CD8-positive, alpha-beta memory T cell (primary cell): ENCODE results near the gene AHI1. TPM values are rescaled to one million over a fixed set of nuclear protein-coding genes. Genes with fewer than 3 reads are reported as not detected.

Experiments
- CTCF ChIA-PET: fragments of 350-600 bp; sonication (Branson Sonifier 250); formaldehyde crosslinking; loops from one replicate; lab custom pipeline; 2021; ENCODE audit warnings: antibody characterized with exemption; lab: Charles Lee
- POLR2A ChIA-PET: fragments of 350-600 bp; sonication (Branson Sonifier 250); formaldehyde crosslinking; loops from one replicate; lab custom pipeline; 2021; ENCODE audit warnings: antibody characterized with exemption; lab: Charles Lee
- DNase-seq, 5 donors: peaks; one replicate each; pipeline versions ENCODE4 v3.0.0 to v3.0.0-alpha.2; 2020 to 2022; ENCODE audit warnings: mixed read lengths in 1 of 5
- H3K27ac ChIP-seq: one replicate; pipeline ENCODE4 v1.7.0; 2013; ENCODE audit warnings: low read depth, mild to moderate bottlenecking, low read length, moderate library complexity
- H3K27me3 ChIP-seq: 2 replicates; pipeline ENCODE4 v1.7.0; 2013; ENCODE audit warnings: low read length, mild to moderate bottlenecking; ENCODE audit not compliant: insufficient read depth, poor library complexity, severe bottlenecking
- H3K36me3 ChIP-seq: 2 replicates; pipeline ENCODE4 v1.7.0; 2013; ENCODE audit warnings: mild to moderate bottlenecking, low read length, moderate library complexity; ENCODE audit not compliant: insufficient read depth
- H3K4me1 ChIP-seq: 2 replicates; pipeline ENCODE4 v1.7.0; 2013; ENCODE audit warnings: mild to moderate bottlenecking, low read length, moderate library complexity; ENCODE audit not compliant: insufficient read depth
- H3K4me3 ChIP-seq: 2 replicates; pipeline ENCODE4 v1.7.0; 2013; ENCODE audit warnings: mild to moderate bottlenecking, low read length
- H3K9me3 ChIP-seq: 2 replicates; pipeline ENCODE4 v1.7.0; 2013; ENCODE audit warnings: mild to moderate bottlenecking, low read length
- H3K27ac Mint-ChIP-seq, 8 donors: one replicate each; pipeline ENCODE4 v1.8.0; 2020 to 2021; ENCODE audit warnings: mixed read lengths in 8 of 8, mild to moderate bottlenecking in 6 of 8, inconsistent platforms in 3 of 8, moderate library complexity in 3 of 8
- H3K27me3 Mint-ChIP-seq, 2 donors: one replicate each; pipeline ENCODE4 v1.8.0; 2020 to 2021; ENCODE audit warnings: mixed read lengths in 2 of 2, mild to moderate bottlenecking in 1 of 2, moderate library complexity in 1 of 2
- H3K36me3 Mint-ChIP-seq, 3 donors: one replicate each; pipeline ENCODE4 v1.8.0; 2020 to 2021; ENCODE audit warnings: mixed read lengths in 3 of 3, inconsistent platforms in 1 of 3, mild to moderate bottlenecking in 1 of 3
- H3K4me1 Mint-ChIP-seq, 3 donors: one replicate each; pipeline ENCODE4 v1.8.0; 2020 to 2021; ENCODE audit warnings: mixed read lengths in 3 of 3, inconsistent platforms in 1 of 3, mild to moderate bottlenecking in 1 of 3
- H3K4me3 Mint-ChIP-seq, 7 donors: one replicate each; pipeline ENCODE4 v1.8.0; 2020 to 2021; ENCODE audit warnings: mixed read lengths in 7 of 7, mild to moderate bottlenecking in 6 of 7, moderate library complexity in 4 of 7, inconsistent platforms in 2 of 7
- H3K9me3 Mint-ChIP-seq, 5 donors: one replicate each; pipeline ENCODE4 v1.8.0; 2020 to 2022; ENCODE audit warnings: mixed read lengths in 5 of 5, mild to moderate bottlenecking in 3 of 5, moderate library complexity in 2 of 5, inconsistent platforms in 1 of 5
- polyA plus RNA-seq: library from polyadenylated mRNA; unstranded; fragments of 300-500 nt; fragmentation: Illumina TruSeq; gene quantifications from one replicate; pipeline ENCODE4 v1.2.3, GENCODE V29; 2021
- total RNA-seq, 2 experiments: library from RNA; stranded (reverse); gene quantifications; one replicate each; pipeline ENCODE4 v1.2.3, GENCODE V29; 2021

The AHI1 gene
- total and polyA plus RNA-seq, 3 experiments from 2014 or later = 3.6 to 41.2 (median 41.1) TPM

DNA sequence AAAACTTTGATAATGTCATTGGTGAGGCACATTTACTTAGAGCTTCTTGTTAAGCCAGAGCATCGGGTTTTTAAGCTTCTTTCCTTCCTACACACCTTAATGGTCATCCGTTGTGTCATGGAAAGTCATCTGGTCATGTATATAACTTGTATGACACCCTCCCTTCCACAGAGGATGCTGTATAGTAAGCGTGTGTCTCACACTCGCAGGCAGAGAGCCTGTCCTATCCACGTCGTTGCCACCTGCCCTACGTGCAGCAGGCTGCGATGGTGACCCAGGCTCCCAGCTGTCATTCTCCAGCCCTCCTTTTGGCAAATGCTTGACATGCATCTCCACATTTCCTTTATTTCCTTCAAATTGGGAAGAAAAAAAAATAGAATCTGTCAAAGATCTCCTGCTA is 230.9 kb downstream of the AHI1 start:
- H3K36me3 Mint-ChIP-seq = no peaks in the 10 kb centered on the region
- ChIA-PET CTCF (no interaction called here), POLR2A (no interaction called here)

GRCh38 chr6:135265278-135265677 is 232.3 kb downstream of the AHI1 start:
- POLR2A ChIA-PET = no interaction called here
- Mint-ChIP-seq H3K27ac (no peak overlapping the region), H3K27me3 (no peaks in the 10 kb centered on the region), H3K36me3 (no peaks in the 10 kb centered on the region), H3K9me3 (no peaks in the 10 kb centered on the region), H3K4me1 (no peaks in the 10 kb centered on the region), H3K4me3 (no peak overlapping the region)
- CTCF ChIA-PET = no interaction called here
- H3K4me3 ChIP-seq = no peak overlapping the region
- no peaks in the 10 kb centered on the region for H3K27me3 ChIP-seq
- DNase-seq = no peak
- H3K4me1 ChIP-seq = no peaks in the 10 kb centered on the region
- H3K27ac ChIP-seq = no peak overlapping the region
- no peaks in the 10 kb centered on the region for H3K9me3 ChIP-seq
- H3K36me3 ChIP-seq = no peaks in the 10 kb centered on the region

More for the DNA sequence above, 230.9 kb downstream of the AHI1 start:
- Histone ChIP-seq H3K9me3 (no peaks in the 10 kb centered on the region), H3K27ac (no peak overlapping the region), H3K4me3 (no peak overlapping the region), H3K36me3 (no peaks in the 10 kb centered on the region), H3K4me1 (no peaks in the 10 kb centered on the region), H3K27me3 (no peaks in the 10 kb centered on the region)
- no peak overlapping the region for H3K27ac Mint-ChIP-seq
- H3K9me3 Mint-ChIP-seq = no peaks in the 10 kb centered on the region
- DNase-seq = no peak
- H3K4me1 Mint-ChIP-seq = no peaks in the 10 kb centered on the region
- no peak overlapping the region for H3K4me3 Mint-ChIP-seq
- H3K27me3 Mint-ChIP-seq = no peaks in the 10 kb centered on the region

DNA sequence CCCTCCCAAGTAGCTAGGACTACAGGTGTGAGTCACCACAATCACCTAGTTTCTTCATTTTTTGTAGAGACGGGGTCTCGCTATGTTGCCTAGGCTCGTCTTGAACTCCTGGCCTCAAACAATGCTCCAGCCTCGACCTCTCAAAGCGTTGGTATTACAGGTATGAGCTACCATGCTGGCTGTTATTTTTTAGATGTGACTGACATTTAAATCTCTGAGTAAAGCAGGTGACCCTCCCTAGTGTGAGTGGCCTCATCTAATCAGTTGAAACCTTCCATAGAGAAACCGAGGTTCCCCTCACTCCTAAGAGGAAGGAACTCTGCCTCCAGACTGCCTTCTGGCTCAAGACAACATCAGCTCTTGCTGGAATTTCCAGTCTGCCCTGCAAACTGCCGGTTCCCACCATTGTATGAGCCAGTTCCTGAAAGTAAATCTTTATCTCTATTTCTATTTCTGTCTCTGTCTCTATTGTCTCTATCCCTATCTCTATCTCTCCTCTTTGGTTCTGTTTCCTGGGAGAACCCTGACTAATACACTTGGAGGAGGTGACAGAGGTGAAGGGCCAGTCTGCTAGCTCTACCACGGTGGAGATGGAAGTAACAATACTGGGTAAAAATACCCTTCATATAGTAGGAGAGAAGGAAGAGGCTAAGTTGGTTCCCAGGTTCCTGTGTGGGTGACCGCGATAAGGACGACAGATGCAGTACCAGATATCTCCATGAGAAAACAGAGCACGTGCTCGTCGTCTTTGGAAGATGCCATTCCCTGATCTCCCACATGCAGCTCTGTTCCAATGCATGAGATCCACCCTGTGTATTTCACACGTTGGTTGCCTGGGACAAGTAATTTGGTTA is 235.4 kb downstream of the AHI1 start:
- ChIA-PET CTCF (no interaction called here), POLR2A (no interaction called here)
- H3K36me3 ChIP-seq = no peaks in the 10 kb centered on the region
- no peaks in the 10 kb centered on the region for H3K4me1 ChIP-seq
- no peak overlapping the region for H3K27ac ChIP-seq
- H3K27ac Mint-ChIP-seq = no peak overlapping the region
- no peaks in the 10 kb centered on the region for H3K27me3 ChIP-seq
- no peaks in the 10 kb centered on the region for H3K9me3 Mint-ChIP-seq
- H3K4me3 ChIP-seq = no peak overlapping the region
- H3K36me3 Mint-ChIP-seq = no peaks in the 10 kb centered on the region
- peaks cover 3 to 5% of the 10 kb centered on the region in 2 donors for H3K27me3 Mint-ChIP-seq
- H3K4me3 Mint-ChIP-seq = no peak overlapping the region
- H3K4me1 Mint-ChIP-seq = no peaks in the 10 kb centered on the region
- DNase-seq = no peak
- H3K9me3 ChIP-seq = no peaks in the 10 kb centered on the region

- Histone ChIP-seq H3K36me3 (no peaks in the 10 kb centered on the region), H3K4me3 (no peak overlapping the region), H3K9me3 (no peaks in the 10 kb centered on the region), H3K27ac (no peak overlapping the region), H3K4me1 (no peaks in the 10 kb centered on the region), H3K27me3 (no peaks in the 10 kb centered on the region)
- no peak for DNase-seq
- H3K4me1 Mint-ChIP-seq = no peaks in the 10 kb centered on the region
- no peaks in the 10 kb centered on the region for H3K9me3 Mint-ChIP-seq
- no peaks in the 10 kb centered on the region for H3K36me3 Mint-ChIP-seq
- ChIA-PET CTCF (interaction anchor here (1.3 kb wide), 1 partner anchor 9 kb away, joined by 3 read pairs; no protein-coding TSS in a partner anchor), POLR2A (no interaction called here)
- H3K27ac Mint-ChIP-seq = no peak overlapping the region
- H3K27me3 Mint-ChIP-seq = peaks cover 3 to 5% of the 10 kb centered on the region in 2 donors
- no peak overlapping the region for H3K4me3 Mint-ChIP-seq
These were observed 236.9 kb downstream of the AHI1 start for GRCh38 chr6:135260612-135261011.

GRCh38 chr6:135258970-135259369 is 238.6 kb downstream of the AHI1 start:
- peaks cover 3 to 5% of the 10 kb centered on the region in 2 donors for H3K27me3 Mint-ChIP-seq

DNA sequence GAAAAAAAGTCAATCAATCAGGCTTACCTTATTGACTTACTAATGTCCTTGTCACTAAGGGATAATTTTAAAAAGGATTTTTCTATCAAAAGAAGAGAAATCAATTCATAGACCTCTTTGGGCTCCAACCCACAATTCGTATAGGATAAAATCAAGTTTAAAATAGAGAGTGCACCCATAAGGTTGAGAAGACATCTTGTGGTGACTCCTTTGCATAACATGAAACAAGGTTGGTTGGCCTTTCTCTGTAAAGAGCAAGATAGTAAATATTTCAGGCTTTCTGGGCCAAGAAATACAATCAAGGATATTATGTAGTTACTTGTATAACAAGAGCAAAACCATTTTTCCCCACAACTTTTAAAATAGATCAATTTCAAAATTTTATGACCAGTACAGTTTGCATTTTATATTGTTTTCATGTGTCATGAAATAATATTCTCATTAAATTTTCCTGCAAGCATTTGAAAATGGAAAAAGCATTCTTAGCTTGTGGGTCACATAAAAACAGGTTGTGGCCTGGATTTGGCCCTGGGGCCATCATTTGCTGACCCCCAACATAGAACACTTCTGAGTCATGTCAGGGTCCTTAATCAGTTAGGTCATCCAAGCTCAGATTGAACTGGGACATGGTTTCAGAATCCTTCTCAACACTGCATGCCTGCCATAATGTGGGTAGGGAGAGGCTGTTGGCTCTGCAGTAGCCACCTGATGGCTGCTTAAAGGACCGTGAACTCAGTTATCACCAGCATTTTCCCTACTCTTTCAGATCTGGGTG is 239.7 kb downstream of the AHI1 start:
- no peak overlapping the region for H3K4me3 Mint-ChIP-seq
- no peaks in the 10 kb centered on the region for H3K4me1 Mint-ChIP-seq
- ChIA-PET POLR2A (no interaction called here), CTCF (interaction anchor here (1.3 kb wide), 1 partner anchor 9 kb away, joined by 3 read pairs; no protein-coding TSS in a partner anchor)
- H3K9me3 ChIP-seq = no peaks in the 10 kb centered on the region
- H3K27me3 ChIP-seq = no peaks in the 10 kb centered on the region
- H3K27ac ChIP-seq = no peak overlapping the region
- no peaks in the 10 kb centered on the region for H3K36me3 Mint-ChIP-seq
- no peak overlapping the region for H3K27ac Mint-ChIP-seq
- no peaks in the 10 kb centered on the region for H3K4me1 ChIP-seq
- no peaks in the 10 kb centered on the region for H3K9me3 Mint-ChIP-seq
- H3K27me3 Mint-ChIP-seq = peaks cover 3 to 5% of the 10 kb centered on the region in 2 donors
- H3K36me3 ChIP-seq = no peaks in the 10 kb centered on the region
- H3K4me3 ChIP-seq = no peak overlapping the region
- peak in 1 of 5 donors; percentile 2 for DNase-seq

More at GRCh38 chr6:135258970-135259369, 238.6 kb downstream of the AHI1 start:
- no peak for DNase-seq
- no peaks in the 10 kb centered on the region for H3K36me3 ChIP-seq
- Mint-ChIP-seq H3K36me3 (no peaks in the 10 kb centered on the region), H3K9me3 (no peaks in the 10 kb centered on the region), H3K4me3 (no peak overlapping the region), H3K27ac (peak overlapping the region in 1 of 8 donors; percentile 49), H3K4me1 (no peaks in the 10 kb centered on the region)
- H3K9me3 ChIP-seq = no peaks in the 10 kb centered on the region
- POLR2A ChIA-PET = no interaction called here
- H3K27ac ChIP-seq = no peak overlapping the region
- no peaks in the 10 kb centered on the region for H3K27me3 ChIP-seq
- no peaks in the 10 kb centered on the region for H3K4me1 ChIP-seq
- CTCF ChIA-PET = interaction anchor here (0.6 to 1.3 kb wide), 2 partner anchors 10 to 35 kb away, joined by 3 to 4 read pairs; no protein-coding TSS in a partner anchor
- H3K4me3 ChIP-seq = no peak overlapping the region

- ChIA-PET POLR2A (no interaction called here), CTCF (no interaction called here)
- H3K9me3 ChIP-seq = no peaks in the 10 kb centered on the region
- no peak overlapping the region for H3K27ac Mint-ChIP-seq
- no peaks in the 10 kb centered on the region for H3K36me3 ChIP-seq
- no peak overlapping the region for H3K4me3 Mint-ChIP-seq
- no peaks in the 10 kb centered on the region for H3K36me3 Mint-ChIP-seq
- no peaks in the 10 kb centered on the region for H3K9me3 Mint-ChIP-seq
- H3K27me3 ChIP-seq = no peaks in the 10 kb centered on the region
- peaks cover 3 to 5% of the 10 kb centered on the region in 2 donors for H3K27me3 Mint-ChIP-seq
- H3K27ac ChIP-seq = no peak overlapping the region
- H3K4me1 Mint-ChIP-seq = no peaks in the 10 kb centered on the region
- DNase-seq = no peak
- no peaks in the 10 kb centered on the region for H3K4me1 ChIP-seq
- H3K4me3 ChIP-seq = no peak overlapping the region
These were observed 240.7 kb downstream of the AHI1 start for GRCh38 chr6:135256866-135257265.

- ChIA-PET CTCF (no interaction called here), POLR2A (no interaction called here)
- H3K27ac ChIP-seq = no peak overlapping the region
- no peaks in the 10 kb centered on the region for H3K27me3 ChIP-seq
- H3K27ac Mint-ChIP-seq = no peak overlapping the region
- no peaks in the 10 kb centered on the region for H3K9me3 Mint-ChIP-seq
- no peak for DNase-seq
- no peaks in the 10 kb centered on the region for H3K9me3 ChIP-seq
- H3K4me1 Mint-ChIP-seq = no peaks in the 10 kb centered on the region
- H3K27me3 Mint-ChIP-seq = peaks cover 1 to 4% of the 10 kb centered on the region in 2 donors
- no peaks in the 10 kb centered on the region for H3K4me1 ChIP-seq
- no peak overlapping the region for H3K4me3 Mint-ChIP-seq
- H3K4me3 ChIP-seq = no peak overlapping the region
- H3K36me3 Mint-ChIP-seq = no peaks in the 10 kb centered on the region
- H3K36me3 ChIP-seq = no peaks in the 10 kb centered on the region
These were observed 243.1 kb downstream of the AHI1 start for GRCh38 chr6:135254471-135254870.
